Glutamatergic neuron (in vitro differentiated cells): ENCODE measurements around the gene PDLIM5. TPM values are rescaled to one million over a fixed set of nuclear protein-coding genes. Genes with fewer than 3 reads are reported as not detected.
"Not testable (repeated sequence)": the region's sequence is repeated elsewhere in the genome, so short reads cannot be mapped to it uniquely, and the experiment has no call there.

Source experiments
- DNase-seq: peaks from one replicate; pipeline ENCODE4 v3.0.0; 2022
- H3K27ac Mint-ChIP-seq: one replicate; pipeline ENCODE4 v1.8.0; 2020; ENCODE audit warnings: mild to moderate bottlenecking, mixed read lengths, inconsistent platforms; ENCODE audit not compliant: unreplicated experiment
- H3K27me3 Mint-ChIP-seq: one replicate; pipeline ENCODE4 v1.8.0; 2020; ENCODE audit warnings: mild to moderate bottlenecking, moderate library complexity, mixed read lengths, inconsistent platforms; ENCODE audit not compliant: unreplicated experiment
- H3K36me3 Mint-ChIP-seq: one replicate; pipeline ENCODE4 v1.8.0; 2020; ENCODE audit warnings: mild to moderate bottlenecking, mixed read lengths, inconsistent platforms; ENCODE audit not compliant: unreplicated experiment
- H3K4me1 Mint-ChIP-seq: one replicate; pipeline ENCODE4 v1.8.0; 2020; ENCODE audit warnings: mild to moderate bottlenecking, low read depth, mixed read lengths, inconsistent platforms; ENCODE audit not compliant: unreplicated experiment
- H3K4me3 Mint-ChIP-seq: one replicate; pipeline ENCODE4 v1.8.0; 2020; ENCODE audit warnings: mild to moderate bottlenecking, mixed read lengths, inconsistent platforms; ENCODE audit not compliant: unreplicated experiment
- H3K9me3 Mint-ChIP-seq: one replicate; pipeline ENCODE4 v1.8.0; 2020; ENCODE audit warnings: mild to moderate bottlenecking, moderate library complexity, mixed read lengths, inconsistent platforms; ENCODE audit not compliant: unreplicated experiment
- total RNA-seq: library from RNA; stranded (reverse); fragmentation: NEBNext Ultra II Directional; extraction: Animal tissue kit (Norgen Biotek cat#: 25700); gene quantifications from one replicate; pipeline ENCODE4 v1.2.1, GENCODE V29; 2021; ENCODE audit not compliant: unreplicated experiment
- TF ChIP-seq, protein P1 (sequence below): fragments of 200-600 bp; sonication (generic); IDR thresholded peaks from one replicate; pipeline ENCODE4 v1.5.0; 2021; ENCODE audit not compliant: partially characterized antibody, unreplicated experiment

The PDLIM5 gene
- total RNA-seq, 1 donor from 2014 or later: 32.7 TPM

DNA sequence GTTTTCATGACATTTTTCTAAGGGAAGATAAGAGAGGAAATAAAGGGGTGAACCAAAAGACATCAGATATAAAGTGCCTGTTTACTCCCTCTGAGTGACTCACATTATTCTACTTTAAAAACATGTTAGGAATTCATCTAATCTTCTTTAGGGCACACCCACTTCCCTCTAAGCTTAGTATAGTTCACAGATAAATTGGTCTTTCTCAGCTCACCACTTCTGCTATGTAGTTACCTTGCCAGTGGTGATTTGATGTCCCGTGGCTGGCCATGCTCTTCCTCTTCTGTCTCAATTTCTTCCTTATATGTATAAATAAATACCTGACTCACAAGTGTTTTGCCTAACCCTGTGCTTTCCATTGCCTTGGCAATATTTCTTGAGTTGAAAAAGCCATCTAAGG, 96.8 kb downstream of the PDLIM5 start:
- H3K4me3 Mint-ChIP-seq: no peak overlapping the region
- H3K4me1 Mint-ChIP-seq: no peaks in the 10 kb centered on the region
- no peaks in the 10 kb centered on the region for H3K36me3 Mint-ChIP-seq
- DNase-seq: no peak
- H3K9me3 Mint-ChIP-seq: no peaks in the 10 kb centered on the region
- TF ChIP-seq, protein P1, sequence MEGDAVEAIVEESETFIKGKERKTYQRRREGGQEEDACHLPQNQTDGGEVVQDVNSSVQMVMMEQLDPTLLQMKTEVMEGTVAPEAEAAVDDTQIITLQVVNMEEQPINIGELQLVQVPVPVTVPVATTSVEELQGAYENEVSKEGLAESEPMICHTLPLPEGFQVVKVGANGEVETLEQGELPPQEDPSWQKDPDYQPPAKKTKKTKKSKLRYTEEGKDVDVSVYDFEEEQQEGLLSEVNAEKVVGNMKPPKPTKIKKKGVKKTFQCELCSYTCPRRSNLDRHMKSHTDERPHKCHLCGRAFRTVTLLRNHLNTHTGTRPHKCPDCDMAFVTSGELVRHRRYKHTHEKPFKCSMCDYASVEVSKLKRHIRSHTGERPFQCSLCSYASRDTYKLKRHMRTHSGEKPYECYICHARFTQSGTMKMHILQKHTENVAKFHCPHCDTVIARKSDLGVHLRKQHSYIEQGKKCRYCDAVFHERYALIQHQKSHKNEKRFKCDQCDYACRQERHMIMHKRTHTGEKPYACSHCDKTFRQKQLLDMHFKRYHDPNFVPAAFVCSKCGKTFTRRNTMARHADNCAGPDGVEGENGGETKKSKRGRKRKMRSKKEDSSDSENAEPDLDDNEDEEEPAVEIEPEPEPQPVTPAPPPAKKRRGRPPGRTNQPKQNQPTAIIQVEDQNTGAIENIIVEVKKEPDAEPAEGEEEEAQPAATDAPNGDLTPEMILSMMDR: no peak
- H3K27me3 Mint-ChIP-seq: no peaks in the 10 kb centered on the region
- H3K27ac Mint-ChIP-seq: no peak overlapping the region

- Mint-ChIP-seq H3K9me3 (no peaks in the 10 kb centered on the region), H3K27ac (no peak overlapping the region), H3K36me3 (no peaks in the 10 kb centered on the region), H3K4me3 (no peak overlapping the region), H3K4me1 (no peaks in the 10 kb centered on the region), H3K27me3 (no peaks in the 10 kb centered on the region)
- no peak for DNase-seq
- TF ChIP-seq, protein P1: no peak
Observed at GRCh38 chr4:94550352-94550751, 98.6 kb downstream of the PDLIM5 start.

DNA sequence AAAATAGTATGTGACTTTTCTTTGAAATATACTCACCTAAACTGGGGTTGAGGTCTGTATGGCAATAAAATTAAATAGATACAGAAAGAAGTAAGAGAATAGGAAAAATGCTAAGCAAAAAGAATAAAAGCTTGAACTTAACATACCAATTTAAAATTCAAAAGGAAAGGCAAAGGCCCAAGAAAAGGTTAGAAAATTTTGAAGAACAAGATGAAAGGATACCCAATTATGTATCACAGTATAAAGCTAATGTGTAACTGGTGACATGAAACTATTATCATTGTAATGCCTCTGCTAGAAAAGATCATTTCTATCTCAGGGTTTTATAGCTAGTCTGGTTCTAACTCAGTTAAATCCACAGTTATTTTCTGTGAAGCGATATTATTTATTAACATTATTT, 99.1 kb downstream of the PDLIM5 start:
- Mint-ChIP-seq H3K36me3 (no peaks in the 10 kb centered on the region), H3K27me3 (no peaks in the 10 kb centered on the region), H3K4me1 (no peaks in the 10 kb centered on the region), H3K27ac (no peak overlapping the region), H3K9me3 (no peaks in the 10 kb centered on the region), H3K4me3 (no peak overlapping the region)
- TF ChIP-seq, protein P1: no peak
- DNase-seq: no peak

DNA sequence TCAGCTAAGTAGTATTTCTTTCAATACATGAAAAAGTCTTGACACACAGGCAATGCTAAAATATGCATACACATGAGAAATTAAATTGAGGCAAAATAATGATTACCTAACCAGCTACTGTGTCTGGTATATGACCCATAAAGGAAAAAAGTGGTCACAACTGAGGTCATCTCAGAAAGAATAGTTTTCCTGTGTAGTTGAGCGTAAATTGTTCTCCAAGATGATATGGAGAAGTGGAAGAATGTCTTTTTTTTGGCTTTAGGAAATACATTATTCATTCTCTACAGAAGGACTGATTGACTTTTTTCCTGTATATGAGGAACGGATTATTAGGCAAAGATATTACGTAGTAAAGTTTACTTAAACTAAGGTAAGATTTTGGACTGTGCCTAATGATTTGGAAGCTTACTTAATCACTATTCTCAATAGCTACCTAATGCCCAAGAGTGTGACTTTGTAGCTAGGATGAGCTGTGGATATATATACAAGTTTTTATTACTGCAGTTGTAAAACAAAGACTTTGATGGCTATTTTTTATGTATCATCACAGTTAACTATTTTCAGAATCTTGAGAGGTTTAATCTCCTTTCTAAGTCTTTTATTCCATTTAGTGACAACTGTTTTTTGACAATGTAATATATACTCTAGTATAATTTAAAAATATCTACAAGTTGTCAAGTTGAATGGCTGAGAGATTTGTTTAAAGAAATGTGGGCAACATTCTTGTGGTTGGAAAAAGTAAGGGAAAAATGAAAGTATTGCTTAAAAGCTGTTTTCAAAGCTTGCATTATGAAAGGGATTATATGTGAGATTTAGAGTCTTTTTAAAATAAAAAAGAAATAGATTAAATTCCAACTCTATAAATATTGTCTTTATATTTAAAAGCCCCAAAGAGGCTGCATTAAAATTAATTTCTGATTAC, 100.2 kb downstream of the PDLIM5 start:
- H3K27ac Mint-ChIP-seq: no peak overlapping the region
- TF ChIP-seq, protein P1: no peak
- H3K27me3 Mint-ChIP-seq: no peaks in the 10 kb centered on the region
- no peak overlapping the region for H3K4me3 Mint-ChIP-seq
- peaks cover 5% of the 10 kb centered on the region for H3K36me3 Mint-ChIP-seq
- no peak for DNase-seq
- H3K9me3 Mint-ChIP-seq: no peaks in the 10 kb centered on the region
- H3K4me1 Mint-ChIP-seq: no peaks in the 10 kb centered on the region

DNA sequence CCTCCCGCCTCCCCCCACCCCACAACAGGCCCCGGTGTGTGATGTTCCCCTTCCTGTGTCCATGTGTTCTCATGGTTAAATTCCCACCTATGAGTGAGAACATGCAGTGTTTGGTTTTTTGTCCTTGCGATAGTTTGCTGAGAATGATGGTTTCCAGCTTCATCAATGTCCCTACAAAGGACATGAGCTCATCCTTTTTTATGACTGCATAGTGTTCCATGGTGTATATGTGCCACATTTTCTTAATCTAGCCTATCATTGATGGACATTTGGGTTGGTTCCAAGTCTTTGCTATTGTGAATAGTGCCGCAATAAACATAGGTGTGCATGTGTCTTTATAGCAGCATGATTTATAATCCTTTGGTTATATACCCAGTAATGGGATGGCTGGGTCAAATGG, 104.3 kb downstream of the PDLIM5 start:
- not testable (repeated sequence) for DNase-seq, H3K27me3 Mint-ChIP-seq

DNA sequence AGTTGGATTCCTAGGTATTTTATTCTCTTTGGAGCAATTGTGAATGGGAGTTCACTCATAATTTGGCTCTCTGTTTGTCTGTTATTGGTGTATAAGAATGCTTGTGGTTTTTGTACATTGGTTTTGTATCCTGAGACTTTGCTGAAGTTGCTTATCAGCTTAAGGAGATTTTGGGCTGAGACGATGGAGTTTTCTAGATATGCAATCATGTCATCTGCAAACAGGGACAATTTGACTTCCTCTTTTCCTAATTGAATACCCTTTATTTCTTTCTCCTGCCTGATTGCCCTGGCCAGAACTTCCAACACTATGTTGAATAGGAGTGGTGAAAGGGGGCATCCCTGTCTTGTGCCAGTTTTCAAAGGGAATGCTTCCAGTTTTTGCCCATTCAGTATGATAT, 105.9 kb downstream of the PDLIM5 start:
- H3K27me3 Mint-ChIP-seq, DNase-seq, H3K27ac Mint-ChIP-seq, H3K4me1 Mint-ChIP-seq, H3K9me3 Mint-ChIP-seq, H3K36me3 Mint-ChIP-seq, H3K4me3 Mint-ChIP-seq: not testable (repeated sequence)

More for the DNA sequence above, 104.3 kb downstream of the PDLIM5 start:
- H3K27ac Mint-ChIP-seq, H3K36me3 Mint-ChIP-seq, H3K4me3 Mint-ChIP-seq, H3K9me3 Mint-ChIP-seq, H3K4me1 Mint-ChIP-seq: not testable (repeated sequence)
